ENCODE results near the gene SMC1B.
"Not testable (repeated sequence)": the region's sequence is repeated elsewhere in the genome, so short reads cannot be mapped to it uniquely, and the experiment has no call there.

The SMC1B gene

GRCh38 chr22:45344334-45344733, 69.1 kb downstream of the SMC1B start:
- no peak for DNase-seq

GRCh38 chr22:45343143-45343542, 70.3 kb downstream of the SMC1B start:
- no peak for DNase-seq

GRCh38 chr22:45341498-45341897, 71.9 kb downstream of the SMC1B start:
- DNase-seq: no peak

GRCh38 chr22:45340323-45340722, 73.1 kb downstream of the SMC1B start:
- no peak for DNase-seq

- DNase-seq: no peak
These were observed 74.6 kb downstream of the SMC1B start for GRCh38 chr22:45338795-45339194.

GRCh38 chr22:45337536-45337935, 75.9 kb downstream of the SMC1B start:
- no peak for DNase-seq

GRCh38 chr22:45336971-45337431, 76.4 kb downstream of the SMC1B start:
- DNase-seq: no peak

- no peak for DNase-seq
These were observed 77.4 kb downstream of the SMC1B start for GRCh38 chr22:45335854-45336522.

GRCh38 chr22:45335021-45335818, 78.2 kb downstream of the SMC1B start:
- no peak for DNase-seq

GRCh38 chr22:45334528-45334927, 78.9 kb downstream of the SMC1B start:
- DNase-seq: no peak

- DNase-seq: no peak
These were observed 79.3 kb downstream of the SMC1B start for GRCh38 chr22:45334068-45334467.

- DNase-seq: no peak
These were observed 81.4 kb downstream of the SMC1B start for GRCh38 chr22:45332001-45332400.

GRCh38 chr22:45331486-45331885, 81.9 kb downstream of the SMC1B start:
- no peak for DNase-seq

- DNase-seq: no peak
These were observed 82.9 kb downstream of the SMC1B start for GRCh38 chr22:45330548-45330947.

GRCh38 chr22:45329530-45329936, 83.9 kb downstream of the SMC1B start:
- no peak for DNase-seq

GRCh38 chr22:45328822-45329529, 84.4 kb downstream of the SMC1B start:
- no peak for DNase-seq

GRCh38 chr22:45328261-45328660, 85.1 kb downstream of the SMC1B start:
- not testable (repeated sequence) for DNase-seq

- DNase-seq: no peak
These were observed 89.1 kb downstream of the SMC1B start for GRCh38 chr22:45324311-45324711.

GRCh38 chr22:45323695-45324094, 89.7 kb downstream of the SMC1B start:
- no peak for DNase-seq

GRCh38 chr22:45322873-45323525, 90.4 kb downstream of the SMC1B start:
- no peak for DNase-seq

GRCh38 chr22:45321827-45322226, 91.6 kb downstream of the SMC1B start:
- no peak for DNase-seq

GRCh38 chr22:45320357-45320976, 92.9 kb downstream of the SMC1B start:
- DNase-seq: no peak

GRCh38 chr22:45319324-45319685, 94.1 kb downstream of the SMC1B start:
- no peak for DNase-seq

All from kidney glomerular epithelial cell (primary cell).